HL-60 (cell line): ENCODE results near the gene MLLT1.

Experiments used
- DNase-seq, 2 experiments: peaks; one replicate each; pipeline ENCODE4 v3.0.0-alpha.2; 2010 to 2020; ENCODE audit warnings: low read depth in 1 of 2, low spot score in 1 of 2
- H3K27ac ChIP-seq: fragments of 250-450 bp; sonication (Bioruptor Pico); replicated peaks from 2 replicates; pipeline ENCODE4 v1.5.1; 2020; ENCODE audit warnings: mild to moderate bottlenecking, moderate library complexity
- H3K27me3 ChIP-seq: fragments of 250-450 bp; sonication (Bioruptor Pico); 2 replicates; pipeline ENCODE4 v1.5.1; 2021; ENCODE audit warnings: mild to moderate bottlenecking, moderate library complexity; ENCODE audit not compliant: insufficient read depth, poor library complexity, severe bottlenecking
- H3K4me3 ChIP-seq: replicated peaks from 2 replicates; pipeline ENCODE4 v1.5.1; 2011; ENCODE audit warnings: mild to moderate bottlenecking, control low read depth, low read length; ENCODE audit not compliant: insufficient read depth
- GABPA ChIP-seq: IDR thresholded peaks from 2 replicates; pipeline ENCODE4 v1.6.1; 2012; ENCODE audit warnings: low read depth
- POLR2AphosphoS5 ChIP-seq: IDR thresholded peaks from 2 replicates; pipeline ENCODE4 v1.6.1; 2012; ENCODE audit warnings: low read depth
- SPI1 ChIP-seq: IDR thresholded peaks from 2 replicates; pipeline ENCODE4 v1.6.1; 2012; ENCODE audit warnings: low read depth, mild to moderate bottlenecking, borderline replicate concordance
- TF ChIP-seq, protein P1 (sequence below): IDR thresholded peaks from 2 replicates; pipeline ENCODE4 v1.6.1; 2012; ENCODE audit warnings: low read depth; ENCODE audit not compliant: insufficient replicate concordance
- TF ChIP-seq, protein P2 (sequence below): IDR thresholded peaks from one replicate; pipeline ENCODE4 v1.5.1; 2011; ENCODE audit warnings: low read length, control low read depth, inconsistent platforms; ENCODE audit not compliant: insufficient read depth

MLLT1 gene

GRCh38 chr19:6271251-6271650 is 8.5 kb downstream of the MLLT1 start:
- no peak overlapping the region for H3K4me3 ChIP-seq
- TF ChIP-seq SPI1 (no peak), POLR2AphosphoS5 (no peak)
- TF ChIP-seq, protein P1, sequence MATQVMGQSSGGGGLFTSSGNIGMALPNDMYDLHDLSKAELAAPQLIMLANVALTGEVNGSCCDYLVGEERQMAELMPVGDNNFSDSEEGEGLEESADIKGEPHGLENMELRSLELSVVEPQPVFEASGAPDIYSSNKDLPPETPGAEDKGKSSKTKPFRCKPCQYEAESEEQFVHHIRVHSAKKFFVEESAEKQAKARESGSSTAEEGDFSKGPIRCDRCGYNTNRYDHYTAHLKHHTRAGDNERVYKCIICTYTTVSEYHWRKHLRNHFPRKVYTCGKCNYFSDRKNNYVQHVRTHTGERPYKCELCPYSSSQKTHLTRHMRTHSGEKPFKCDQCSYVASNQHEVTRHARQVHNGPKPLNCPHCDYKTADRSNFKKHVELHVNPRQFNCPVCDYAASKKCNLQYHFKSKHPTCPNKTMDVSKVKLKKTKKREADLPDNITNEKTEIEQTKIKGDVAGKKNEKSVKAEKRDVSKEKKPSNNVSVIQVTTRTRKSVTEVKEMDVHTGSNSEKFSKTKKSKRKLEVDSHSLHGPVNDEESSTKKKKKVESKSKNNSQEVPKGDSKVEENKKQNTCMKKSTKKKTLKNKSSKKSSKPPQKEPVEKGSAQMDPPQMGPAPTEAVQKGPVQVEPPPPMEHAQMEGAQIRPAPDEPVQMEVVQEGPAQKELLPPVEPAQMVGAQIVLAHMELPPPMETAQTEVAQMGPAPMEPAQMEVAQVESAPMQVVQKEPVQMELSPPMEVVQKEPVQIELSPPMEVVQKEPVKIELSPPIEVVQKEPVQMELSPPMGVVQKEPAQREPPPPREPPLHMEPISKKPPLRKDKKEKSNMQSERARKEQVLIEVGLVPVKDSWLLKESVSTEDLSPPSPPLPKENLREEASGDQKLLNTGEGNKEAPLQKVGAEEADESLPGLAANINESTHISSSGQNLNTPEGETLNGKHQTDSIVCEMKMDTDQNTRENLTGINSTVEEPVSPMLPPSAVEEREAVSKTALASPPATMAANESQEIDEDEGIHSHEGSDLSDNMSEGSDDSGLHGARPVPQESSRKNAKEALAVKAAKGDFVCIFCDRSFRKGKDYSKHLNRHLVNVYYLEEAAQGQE, result no peak
- TF ChIP-seq, protein P2, sequence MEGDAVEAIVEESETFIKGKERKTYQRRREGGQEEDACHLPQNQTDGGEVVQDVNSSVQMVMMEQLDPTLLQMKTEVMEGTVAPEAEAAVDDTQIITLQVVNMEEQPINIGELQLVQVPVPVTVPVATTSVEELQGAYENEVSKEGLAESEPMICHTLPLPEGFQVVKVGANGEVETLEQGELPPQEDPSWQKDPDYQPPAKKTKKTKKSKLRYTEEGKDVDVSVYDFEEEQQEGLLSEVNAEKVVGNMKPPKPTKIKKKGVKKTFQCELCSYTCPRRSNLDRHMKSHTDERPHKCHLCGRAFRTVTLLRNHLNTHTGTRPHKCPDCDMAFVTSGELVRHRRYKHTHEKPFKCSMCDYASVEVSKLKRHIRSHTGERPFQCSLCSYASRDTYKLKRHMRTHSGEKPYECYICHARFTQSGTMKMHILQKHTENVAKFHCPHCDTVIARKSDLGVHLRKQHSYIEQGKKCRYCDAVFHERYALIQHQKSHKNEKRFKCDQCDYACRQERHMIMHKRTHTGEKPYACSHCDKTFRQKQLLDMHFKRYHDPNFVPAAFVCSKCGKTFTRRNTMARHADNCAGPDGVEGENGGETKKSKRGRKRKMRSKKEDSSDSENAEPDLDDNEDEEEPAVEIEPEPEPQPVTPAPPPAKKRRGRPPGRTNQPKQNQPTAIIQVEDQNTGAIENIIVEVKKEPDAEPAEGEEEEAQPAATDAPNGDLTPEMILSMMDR, result no peak
- H3K27me3 ChIP-seq, result no peaks in the 10 kb centered on the region
- 0 out of 2 replicates have a peak overlapping the region, but pooled peaks have one; percentile 3 for H3K27ac ChIP-seq
- DNase-seq, result no peak

GRCh38 chr19:6270822-6271221 is 9.0 kb downstream of the MLLT1 start:
- DNase-seq, result no peak
- Histone ChIP-seq H3K27ac (no peak overlapping the region), H3K4me3 (no peak overlapping the region), H3K27me3 (no peaks in the 10 kb centered on the region)
- TF ChIP-seq POLR2AphosphoS5, result no peak
- TF ChIP-seq SPI1, result no peak
- TF ChIP-seq, protein P2, result no peak
- TF ChIP-seq, protein P1, result no peak
- no peak for TF ChIP-seq GABPA

DNA sequence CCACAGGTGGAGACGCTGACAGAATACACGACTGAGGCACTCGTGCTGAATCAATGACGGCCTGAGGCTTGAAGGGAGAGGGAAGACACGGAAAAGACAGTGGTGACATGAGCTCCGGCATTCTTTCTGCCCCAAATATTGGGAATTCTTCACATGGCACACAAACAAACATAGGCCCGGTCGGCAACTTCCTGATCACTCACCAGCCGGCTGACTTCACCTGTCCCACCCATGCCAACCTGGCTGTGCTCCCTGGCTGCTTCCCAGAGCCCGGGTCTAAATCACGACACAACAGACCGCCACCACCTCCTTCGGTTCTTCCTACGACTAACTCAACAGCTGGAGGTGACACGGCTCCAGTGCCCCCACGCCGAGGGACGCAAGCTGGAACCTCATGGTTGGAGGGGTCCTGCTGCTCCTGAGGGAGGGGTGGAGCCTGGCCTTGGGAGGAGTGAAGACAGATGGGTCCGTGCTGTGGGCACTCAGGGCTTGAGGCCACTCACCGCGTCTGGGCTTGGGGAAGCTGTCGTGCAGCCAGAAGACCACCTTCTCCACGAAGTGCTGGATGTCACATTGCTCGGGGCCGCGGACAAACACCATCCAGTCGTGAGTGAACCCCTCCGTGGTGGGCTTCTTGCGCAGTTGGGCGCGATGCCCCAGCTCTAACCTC is 9.6 kb downstream of the MLLT1 start:
- Histone ChIP-seq H3K4me3 (no peak overlapping the region), H3K27ac (no peak overlapping the region), H3K27me3 (no peaks in the 10 kb centered on the region)
- TF ChIP-seq SPI1, result no peak
- TF ChIP-seq, protein P2, result no peak
- TF ChIP-seq, protein P1, result no peak
- no peak for TF ChIP-seq POLR2AphosphoS5
- no peak for TF ChIP-seq GABPA
- no peak for DNase-seq
